ENCODE measurements around the gene EMC1.
"Not testable (repeated sequence)": the region's sequence is repeated elsewhere in the genome, so short reads cannot be mapped to it uniquely, and the experiment has no call there.

The EMC1 gene

GRCh38 chr1:19260211-19261138 lies 9.2 kb upstream of the EMC1 start:
- FAIRE-seq, result peak; percentile 97

- FAIRE-seq, result no peak
Observed at GRCh38 chr1:19258353-19258752, 7.0 kb upstream of the EMC1 start.

GRCh38 chr1:19257178-19257914 lies 6.0 kb upstream of the EMC1 start:
- no peak for FAIRE-seq

- FAIRE-seq, result not testable (repeated sequence)
Observed at GRCh38 chr1:19256301-19256700, 5.0 kb upstream of the EMC1 start.

- no peak for FAIRE-seq
Observed at GRCh38 chr1:19255288-19255687, 4.0 kb upstream of the EMC1 start.

GRCh38 chr1:19254416-19254815 lies 3.1 kb upstream of the EMC1 start:
- no peak for FAIRE-seq

- no peak for FAIRE-seq
Observed at GRCh38 chr1:19250629-19251304, 557 bp downstream of the EMC1 start.

- FAIRE-seq, result peak; percentile 49
Observed at GRCh38 chr1:19240673-19241538, 10.4 kb downstream of the EMC1 start.

GRCh38 chr1:19239876-19240275 lies 11.4 kb downstream of the EMC1 start:
- no peak for FAIRE-seq

GRCh38 chr1:19234224-19234623 lies 17.1 kb downstream of the EMC1 start:
- FAIRE-seq, result no peak

GRCh38 chr1:19232524-19232846 lies 18.8 kb downstream of the EMC1 start:
- no peak for FAIRE-seq

- FAIRE-seq, result not testable (repeated sequence)
Observed at GRCh38 chr1:19231736-19232523, 19.4 kb downstream of the EMC1 start.

GRCh38 chr1:19229828-19230325 lies 21.4 kb downstream of the EMC1 start:
- FAIRE-seq, result no peak

- FAIRE-seq, result no peak
Observed at GRCh38 chr1:19229229-19229628, 22.1 kb downstream of the EMC1 start.

- no peak for FAIRE-seq
Observed at GRCh38 chr1:19222979-19223824, 28.1 kb downstream of the EMC1 start.

GRCh38 chr1:19222573-19222972 lies 28.8 kb downstream of the EMC1 start:
- FAIRE-seq, result no peak

- no peak for FAIRE-seq
Observed at GRCh38 chr1:19220991-19221390, 30.3 kb downstream of the EMC1 start.

GRCh38 chr1:19220080-19220846 lies 31.1 kb downstream of the EMC1 start:
- FAIRE-seq, result no peak

- FAIRE-seq, result no peak
Observed at GRCh38 chr1:19219451-19219850, 31.9 kb downstream of the EMC1 start.

- not testable (repeated sequence) for FAIRE-seq
Observed at GRCh38 chr1:19216585-19216984, 34.7 kb downstream of the EMC1 start.
